HepG2 (cell line): ENCODE data around the gene ATP2C2. TPM values are rescaled to one million over a fixed set of nuclear protein-coding genes. Genes with fewer than 3 reads are reported as not detected.

Experiments used
- ATAC-seq: fragments of 200-7000 bp; cut with Tn5 transposase; 3 replicates; pipeline ENCODE4 v1.9.1; 2020; ENCODE audit warnings: mild to moderate bottlenecking, moderate library complexity
- BruUV-seq: library from RNA; stranded (reverse); fragments of 400-500 nt; replicated peaks from 2 replicates; lab custom pipeline; 2021; lab: Mats Ljungman, UMichigan
- CTCF ChIA-PET: fragments of 300-600 bp; formaldehyde crosslinking; extraction: SDS; loops from one replicate; lab custom pipeline; 2021; ENCODE audit warnings: low total read pairs, inconsistent platforms, low intra/inter-chr PET ratio; lab: Yijun Ruan, JAX
- POLR2A ChIA-PET: fragments of 350-600 bp; sonication (Branson Sonifier 250); formaldehyde crosslinking; loops from one replicate; lab custom pipeline; 2020; ENCODE audit warnings: antibody characterized with exemption, inconsistent platforms; lab: Yijun Ruan, JAX
- DNase-seq: peaks from one replicate; pipeline ENCODE4 v3.0.0-alpha.2; 2015; ENCODE audit warnings: low spot score
- FAIRE-seq: peaks from 3 replicates; lab custom pipeline; 2011; peaks lifted over from hg19 to GRCh38; lab: Jason Lieb, UNC
- H2AFZ ChIP-seq: one replicate; pipeline ENCODE4 v1.6.1; 2011; ENCODE audit warnings: low read length, inconsistent platforms
- H3K27ac ChIP-seq: fragments of 300-600 bp; 3 replicates; pipeline ENCODE4 v1.8.0; 2011; ENCODE audit warnings: mixed run types, mild to moderate bottlenecking, mixed read lengths, low read length, inconsistent platforms; ENCODE audit not compliant: insufficient read depth; ENCODE audit errors: extremely low read length
- H3K27me3 ChIP-seq, 2 experiments: fragments of 200-600 bp in 1 of 2; 2 replicates in 1 of 2; 3 replicates in 1 of 2; pipeline versions ENCODE4 v1.6.0 to v1.8.0; 2011; ENCODE audit warnings: low read length in 2 of 2, mild to moderate bottlenecking in 2 of 2, moderate library complexity in 2 of 2, inconsistent platforms in 1 of 2; ENCODE audit not compliant: insufficient read depth in 2 of 2, control insufficient read depth in 1 of 2
- H3K36me3 ChIP-seq, 2 experiments: fragments of 200-600 bp in 1 of 2; replicated peaks in 1 of 2; 2 replicates in 1 of 2; 3 replicates in 1 of 2; pipeline versions ENCODE4 v1.5.1 to v1.8.0; 2011; ENCODE audit warnings: low read length in 2 of 2, inconsistent platforms in 1 of 2; ENCODE audit not compliant: insufficient read depth in 2 of 2, control insufficient read depth in 1 of 2
- H3K4me1 ChIP-seq: 2 replicates; pipeline ENCODE4 v1.5.1; 2012; ENCODE audit warnings: low read length, inconsistent platforms; ENCODE audit not compliant: insufficient read depth
- H3K4me2 ChIP-seq: 2 replicates; pipeline ENCODE4 v1.6.0; 2011; ENCODE audit warnings: low read depth, low read length, inconsistent platforms
- H3K4me3 ChIP-seq, 3 experiments: fragments of 200-600 bp in 1 of 3; sonication (generic), shearing (Covaris generic) in 1 of 3; replicated peaks in 1 of 3; 2 replicates each; pipeline ENCODE4 v1.5.1; 2011 to 2016; ENCODE audit warnings: low read length in 3 of 3, inconsistent platforms in 2 of 3, low read depth in 2 of 3, mild to moderate bottlenecking in 2 of 3, control low read depth in 1 of 3, mixed read lengths in 1 of 3; ENCODE audit not compliant: insufficient read depth in 1 of 3
- H3K79me2 ChIP-seq: one replicate; pipeline ENCODE4 v1.6.1; 2011; ENCODE audit warnings: low read length, inconsistent platforms; ENCODE audit not compliant: insufficient read depth
- H3K9ac ChIP-seq: 2 replicates; pipeline ENCODE4 v1.6.0; 2011; ENCODE audit warnings: mild to moderate bottlenecking, low read depth, low read length, inconsistent platforms; ENCODE audit not compliant: insufficient read depth
- H3K9me3 ChIP-seq: 2 replicates; pipeline ENCODE4 v1.5.1; 2012; ENCODE audit warnings: mild to moderate bottlenecking, low read length
- H4K20me1 ChIP-seq: 2 replicates; pipeline ENCODE4 v1.6.0; 2011; ENCODE audit warnings: inconsistent platforms, mild to moderate bottlenecking, low read length, moderate library complexity; ENCODE audit not compliant: insufficient read depth
- ERF ChIP-seq: IDR thresholded peaks from 2 replicates; pipeline ENCODE4 v1.6.1; 2018; ENCODE audit warnings: missing biosample characterization, missing genetic modification reagents
- GTF3A ChIP-seq: sonication (generic); formaldehyde crosslinking; conservative IDR thresholded peaks from 2 replicates; pipeline ENCODE4 v1.4.0; 2020; ENCODE audit warnings: mild to moderate bottlenecking, missing genetic modification reagents
- JUNB ChIP-seq: sonication (generic); formaldehyde crosslinking; IDR thresholded peaks from 2 replicates; pipeline ENCODE4 v1.8.0; 2022; ENCODE audit warnings: missing genetic modification reagents, mild to moderate bottlenecking, borderline replicate concordance
- KDM5B ChIP-seq: sonication (generic); formaldehyde crosslinking; IDR thresholded peaks from 2 replicates; pipeline ENCODE4 v1.4.0; 2020; ENCODE audit warnings: missing genetic modification reagents, mild to moderate bottlenecking, borderline replicate concordance
- THYN1 ChIP-seq: sonication (generic); formaldehyde crosslinking; IDR thresholded peaks from 2 replicates; pipeline ENCODE4 v1.8.1; 2023; ENCODE audit warnings: low read depth, mild to moderate bottlenecking, moderate library complexity, missing genetic modification reagents, borderline replicate concordance
- ZNF232 ChIP-seq: sonication (generic); formaldehyde crosslinking; IDR thresholded peaks from 2 replicates; pipeline ENCODE4 v1.4.0; 2020; ENCODE audit warnings: missing genetic modification reagents, borderline replicate concordance
- ZNF263 ChIP-seq: sonication (generic); formaldehyde crosslinking; IDR thresholded peaks from 2 replicates; pipeline ENCODE4 v1.4.0; 2020; ENCODE audit warnings: missing genetic modification reagents
- ZNF30 ChIP-seq: sonication (generic); formaldehyde crosslinking; IDR thresholded peaks from 2 replicates; pipeline ENCODE4 v1.5.0; 2020; ENCODE audit warnings: mild to moderate bottlenecking, missing genetic modification reagents
- ZNF670 ChIP-seq: sonication (generic); formaldehyde crosslinking; IDR thresholded peaks from 2 replicates; pipeline ENCODE4 v1.8.0; 2022; ENCODE audit warnings: mild to moderate bottlenecking, missing genetic modification reagents, borderline replicate concordance
- ZNF761 ChIP-seq: sonication (generic); formaldehyde crosslinking; conservative IDR thresholded peaks from 2 replicates; pipeline ENCODE4 v1.4.0; 2020; ENCODE audit warnings: mild to moderate bottlenecking, missing genetic modification reagents
- WGBS: methylation state at CpG from one replicate; pipeline ENCODE4 v1.1.6; 2017; ENCODE audit warnings: low lambda C conversion rate; 5-methylcytosine and 5-hydroxymethylcytosine counted together
- in situ Hi-C: cut with HindIII; loops from 2 replicates; pipeline ENCODE4 v1.10.0; 2017; ENCODE audit warnings: low pct_unique_long_range_greater_than_20kb; ENCODE audit not compliant: extremely low pct_ligation_motif_present
- intact Hi-C: fragments of 100-400 bp; cut with micrococcal nuclease; formaldehyde crosslinking; loops from one replicate; pipeline ENCODE4 v1.10.0; 2022; ENCODE audit not compliant: unreplicated experiment
- polyA plus RNA-seq, 8 experiments: library from polyadenylated mRNA; depleted of rRNA in 3 of 8; stranded (reverse) in 7 of 8; unstranded in 1 of 8; fragments of >200 nt; fragmentation: Illumina TruSeq in 4 of 8; extraction: Trizol in 4 of 8; gene quantifications; 2 replicates each; pipeline versions ENCODE4 v1.2.1 to v1.2.3, GENCODE V29; 2011 to 2016; ENCODE audit warnings: low read depth in 4 of 8, missing spikeins in 1 of 8, mixed read lengths in 1 of 8; ENCODE audit not compliant: insufficient read depth in 1 of 8
- total RNA-seq, 5 experiments: library from RNA; depleted of rRNA; stranded (reverse); fragments of >200 nt; fragmentation: Illumina TruSeq; extraction: Trizol; gene quantifications; 2 replicates each; pipeline ENCODE4 v1.2.3, GENCODE V29; 2016; ENCODE audit warnings: low read depth in 1 of 5
- TF ChIP-seq, protein P1 (sequence below): IDR thresholded peaks from 2 replicates; pipeline ENCODE4 v1.6.1; 2016
- TF ChIP-seq, protein P2 (sequence below): sonication (generic); formaldehyde crosslinking; IDR thresholded peaks from 2 replicates; pipeline ENCODE4 v1.8.1; 2023; ENCODE audit warnings: mild to moderate bottlenecking, moderate library complexity, missing genetic modification reagents
- TF ChIP-seq, protein P3 (sequence below): sonication (generic); formaldehyde crosslinking; IDR thresholded peaks from 2 replicates; pipeline ENCODE4 v1.5.0; 2020; ENCODE audit warnings: missing genetic modification reagents, mild to moderate bottlenecking, borderline replicate concordance
- TF ChIP-seq, protein P4 (sequence below): sonication (generic); formaldehyde crosslinking; IDR thresholded peaks from 2 replicates; pipeline ENCODE4 v1.8.0; 2022; ENCODE audit warnings: mild to moderate bottlenecking, missing genetic modification reagents, borderline replicate concordance
- TF ChIP-seq, protein P5 (sequence below): sonication (generic); formaldehyde crosslinking; IDR thresholded peaks from 2 replicates; pipeline ENCODE4 v1.5.0; 2020; ENCODE audit warnings: mild to moderate bottlenecking, missing genetic modification reagents

The ATP2C2 gene
- total and polyA plus RNA-seq, 2 of the 13 experiments (the other 11 are each of a cell fraction or from before 2014, with no cell fraction given): 0.07 TPM; not detected in 1

DNA sequence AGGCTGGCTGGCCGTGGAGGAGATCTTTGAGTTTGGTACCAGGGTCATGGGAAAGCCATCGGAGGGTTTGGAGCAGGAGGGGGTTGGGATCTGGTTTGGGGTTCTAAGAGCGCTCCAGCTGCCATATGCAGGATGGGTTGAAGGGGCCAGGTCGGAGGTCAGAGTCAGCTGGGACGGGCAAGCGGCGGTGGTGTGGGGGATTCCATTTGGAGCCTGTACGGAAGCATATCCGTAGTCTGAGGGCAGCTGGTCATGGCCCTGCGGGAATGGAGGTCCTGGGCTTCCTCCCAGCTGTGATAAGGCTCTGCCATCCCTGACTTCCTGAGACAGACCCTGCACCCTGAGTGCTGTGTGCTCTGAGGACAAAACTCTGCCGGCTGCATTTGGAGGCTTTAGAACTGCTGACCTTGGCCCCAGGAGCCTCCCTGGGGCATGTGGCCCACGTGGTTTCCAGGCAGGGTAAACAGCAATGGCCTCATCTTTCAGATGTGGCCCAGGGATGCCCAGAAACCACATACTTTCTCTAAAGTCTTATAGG is 46.5 kb downstream of the ATP2C2 start:
- Histone ChIP-seq H3K27ac (peak overlapping the region; percentile 25), H3K79me2 (no peaks in the 10 kb centered on the region), H3K4me1 (peaks cover 36% of the 10 kb centered on the region), H3K4me3 (peak overlapping the region in 1 of 3 experiments; percentile 44; a peak in 1 of 6 replicates), H3K9ac (no peak overlapping the region), H4K20me1 (no peaks in the 10 kb centered on the region), H3K36me3 (no peaks in the 10 kb centered on the region), H2AFZ (no peak overlapping the region), H3K9me3 (no peaks in the 10 kb centered on the region), H3K4me2 (peak overlapping the region; percentile 42), H3K27me3 (peaks cover 3 to 21% of the 10 kb centered on the region in 2 experiments; a peak in 4 of 5 replicates)
- WGBS: 17% methylated on average over 11 of the region's 12 CpGs
- peak; percentile 71 for DNase-seq
- no TSS peak for BruUV-seq
- ChIA-PET POLR2A (no interaction called here), CTCF (no interaction called here)
- FAIRE-seq: peak; percentile 95
- in situ Hi-C loops: no loop called here
- peak; percentile 90 for ATAC-seq
- intact Hi-C loops: no loop called here
- TF ChIP-seq KDM5B (CRISPR knock-in tag) (peak; percentile 71; the same call in 1 of the 2 replicates), ZNF761 (CRISPR knock-in tag) (0 out of 2 replicates have a peak, but pooled peaks have one; percentile 56), GTF3A (CRISPR knock-in tag) (no peak), JUNB (CRISPR knock-in tag) (no peak), THYN1 (CRISPR knock-in tag) (no peak), ZNF30 (no peak), ZNF263 (CRISPR knock-in tag) (no peak; the same call in 1 of the 2 replicates), ERF (CRISPR knock-in tag) (peak; percentile 88), ZNF232 (CRISPR knock-in tag) (peak; percentile 98), ZNF670 (CRISPR knock-in tag) (no peak)
- TF ChIP-seq, protein P1, sequence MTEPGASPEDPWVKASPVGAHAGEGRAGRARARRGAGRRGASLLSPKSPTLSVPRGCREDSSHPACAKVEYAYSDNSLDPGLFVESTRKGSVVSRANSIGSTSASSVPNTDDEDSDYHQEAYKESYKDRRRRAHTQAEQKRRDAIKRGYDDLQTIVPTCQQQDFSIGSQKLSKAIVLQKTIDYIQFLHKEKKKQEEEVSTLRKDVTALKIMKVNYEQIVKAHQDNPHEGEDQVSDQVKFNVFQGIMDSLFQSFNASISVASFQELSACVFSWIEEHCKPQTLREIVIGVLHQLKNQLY (CRISPR knock-in tag): peak; percentile 99
- TF ChIP-seq, protein P2, sequence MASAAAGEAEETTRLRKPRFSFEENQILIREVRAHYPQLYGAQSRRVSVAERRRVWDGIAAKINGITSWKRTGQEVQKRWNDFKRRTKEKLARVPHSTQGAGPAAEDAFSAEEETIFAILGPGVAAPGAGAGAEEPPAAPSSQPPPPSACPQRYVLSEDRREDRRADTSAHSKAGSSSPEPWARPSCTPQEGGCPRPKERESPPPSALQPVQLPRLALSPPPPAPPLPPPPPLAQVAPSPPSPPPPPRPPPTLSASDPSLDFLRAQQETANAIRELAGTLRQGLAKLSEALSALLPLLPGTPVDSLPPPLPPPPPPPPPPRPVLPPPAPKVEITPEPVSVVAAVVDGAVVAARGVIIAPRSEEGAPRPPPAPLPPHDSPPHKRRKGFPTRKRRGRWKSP (CRISPR knock-in tag): peak; percentile 74; the same call in 1 of the 2 replicates
- TF ChIP-seq, protein P3, sequence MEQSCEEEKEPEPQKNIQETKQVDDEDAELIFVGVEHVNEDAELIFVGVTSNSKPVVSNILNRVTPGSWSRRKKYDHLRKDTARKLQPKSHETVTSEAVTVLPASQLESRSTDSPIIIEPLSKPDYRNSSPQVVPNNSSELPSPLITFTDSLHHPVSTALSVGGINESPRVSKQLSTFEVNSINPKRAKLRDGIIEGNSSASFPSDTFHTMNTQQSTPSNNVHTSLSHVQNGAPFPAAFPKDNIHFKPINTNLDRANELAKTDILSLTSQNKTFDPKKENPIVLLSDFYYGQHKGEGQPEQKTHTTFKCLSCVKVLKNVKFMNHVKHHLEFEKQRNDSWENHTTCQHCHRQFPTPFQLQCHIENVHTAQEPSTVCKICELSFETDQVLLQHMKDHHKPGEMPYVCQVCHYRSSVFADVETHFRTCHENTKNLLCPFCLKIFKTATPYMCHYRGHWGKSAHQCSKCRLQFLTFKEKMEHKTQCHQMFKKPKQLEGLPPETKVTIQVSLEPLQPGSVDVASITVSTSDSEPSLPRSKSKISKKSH: peak; percentile 76; the same call in 1 of the 2 replicates
- TF ChIP-seq, protein P4, sequence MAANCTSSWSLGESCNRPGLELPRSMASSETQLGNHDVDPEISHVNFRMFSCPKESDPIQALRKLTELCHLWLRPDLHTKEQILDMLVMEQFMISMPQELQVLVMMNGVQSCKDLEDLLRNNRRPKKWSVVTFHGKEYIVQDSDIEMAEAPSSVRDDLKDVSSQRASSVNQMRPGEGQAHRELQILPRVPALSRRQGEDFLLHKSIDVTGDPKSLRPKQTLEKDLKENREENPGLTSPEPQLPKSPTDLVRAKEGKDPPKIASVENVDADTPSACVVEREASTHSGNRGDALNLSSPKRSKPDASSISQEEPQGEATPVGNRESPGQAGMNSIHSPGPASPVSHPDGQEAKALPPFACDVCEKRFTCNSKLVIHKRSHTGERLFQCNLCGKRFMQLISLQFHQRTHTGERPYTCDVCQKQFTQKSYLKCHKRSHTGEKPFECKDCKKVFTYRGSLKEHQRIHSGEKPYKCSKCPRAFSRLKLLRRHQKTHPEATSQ (CRISPR knock-in tag): no peak
- TF ChIP-seq, protein P5, sequence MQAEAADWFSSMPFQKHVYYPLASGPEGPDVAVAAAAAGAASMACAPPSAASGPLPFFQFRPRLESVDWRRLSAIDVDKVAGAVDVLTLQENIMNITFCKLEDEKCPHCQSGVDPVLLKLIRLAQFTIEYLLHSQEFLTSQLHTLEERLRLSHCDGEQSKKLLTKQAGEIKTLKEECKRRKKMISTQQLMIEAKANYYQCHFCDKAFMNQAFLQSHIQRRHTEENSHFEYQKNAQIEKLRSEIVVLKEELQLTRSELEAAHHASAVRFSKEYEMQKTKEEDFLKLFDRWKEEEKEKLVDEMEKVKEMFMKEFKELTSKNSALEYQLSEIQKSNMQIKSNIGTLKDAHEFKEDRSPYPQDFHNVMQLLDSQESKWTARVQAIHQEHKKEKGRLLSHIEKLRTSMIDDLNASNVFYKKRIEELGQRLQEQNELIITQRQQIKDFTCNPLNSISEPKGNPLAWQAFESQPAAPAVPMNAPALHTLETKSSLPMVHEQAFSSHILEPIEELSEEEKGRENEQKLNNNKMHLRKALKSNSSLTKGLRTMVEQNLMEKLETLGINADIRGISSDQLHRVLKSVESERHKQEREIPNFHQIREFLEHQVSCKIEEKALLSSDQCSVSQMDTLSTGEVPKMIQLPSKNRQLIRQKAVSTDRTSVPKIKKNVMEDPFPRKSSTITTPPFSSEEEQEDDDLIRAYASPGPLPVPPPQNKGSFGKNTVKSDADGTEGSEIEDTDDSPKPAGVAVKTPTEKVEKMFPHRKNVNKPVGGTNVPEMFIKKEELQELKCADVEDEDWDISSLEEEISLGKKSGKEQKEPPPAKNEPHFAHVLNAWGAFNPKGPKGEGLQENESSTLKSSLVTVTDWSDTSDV (CRISPR knock-in tag): peak; percentile 92; the same call in 1 of the 2 replicates
